NT2/D1 (cell line): ENCODE data around the gene SLC35A1.

Source experiments
- SUZ12 ChIP-seq: IDR thresholded peaks from 2 replicates; pipeline ENCODE4 v1.6.1; 2011; ENCODE audit not compliant: insufficient read length, insufficient read depth; ENCODE audit errors: extremely low read depth
- YY1 ChIP-seq: IDR thresholded peaks from 2 replicates; pipeline ENCODE4 v1.6.1; 2011; ENCODE audit not compliant: insufficient read length, insufficient read depth
- ZNF274 ChIP-seq: IDR thresholded peaks from 2 replicates; pipeline ENCODE4 v1.6.1; 2011; ENCODE audit warnings: mild to moderate bottlenecking, low read depth, low read length

- TF ChIP-seq YY1 (no peak), SUZ12 (no peak), ZNF274 (no peak)
These were observed 71.6 kb downstream of the SLC35A1 start for GRCh38 chr6:87544474-87544735.
